Hematopoietic multipotent progenitor cell treated with erythropoietin and hydrocortisone succinate and interleukin-3 and kit ligand, for 17 days (in vitro differentiated cells): Measurements from ENCODE around the gene KIF5A.
"Not testable (repeated sequence)": the region's sequence is repeated elsewhere in the genome, so short reads cannot be mapped to it uniquely, and the experiment has no call there.

Source experiments
- DNase-seq: peaks from one replicate; pipeline ENCODE4 v3.0.0-alpha.2; 2015; ENCODE audit warnings: low spot score

KIF5A gene

DNA sequence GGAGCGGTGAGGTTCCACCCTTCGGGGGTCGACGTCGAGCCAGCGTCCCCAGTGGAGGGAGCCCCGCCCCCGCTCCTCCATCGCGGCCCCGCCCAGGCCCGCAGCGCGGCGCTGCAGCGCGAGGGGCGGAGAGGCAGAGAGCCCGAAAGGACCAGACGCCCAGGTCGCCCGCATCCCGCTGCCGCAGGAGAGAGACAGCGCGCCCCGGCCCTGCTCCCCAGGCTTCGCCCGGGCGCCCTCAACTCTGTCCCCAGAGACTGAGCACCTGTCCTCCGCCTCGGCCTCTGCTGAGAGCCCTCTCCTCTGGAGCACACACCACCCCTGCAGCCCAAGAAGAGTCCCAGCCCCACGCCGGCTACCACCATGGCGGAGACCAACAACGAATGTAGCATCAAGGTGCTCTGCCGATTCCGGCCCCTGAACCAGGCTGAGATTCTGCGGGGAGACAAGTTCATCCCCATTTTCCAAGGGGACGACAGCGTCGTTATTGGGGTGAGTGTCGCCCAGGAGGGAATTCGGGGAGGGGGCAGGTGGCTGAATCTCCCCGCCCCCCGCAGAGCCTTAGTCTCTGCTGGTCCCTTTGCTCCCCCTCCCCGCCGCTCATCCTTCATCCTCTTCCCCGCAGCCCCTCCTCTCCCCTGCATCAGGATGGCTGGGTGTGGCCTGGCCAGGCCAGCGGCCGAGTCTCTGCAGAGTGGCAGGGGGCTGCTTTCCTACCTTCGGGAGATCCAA, at the start of gene KIF5A:
KIF5A (plus strand) TSS at position 136 of the 732 bp plus-strand sequence; CDS start at position 364, 228 bp downstream.
- DNase-seq, result peak; percentile 75

DNA sequence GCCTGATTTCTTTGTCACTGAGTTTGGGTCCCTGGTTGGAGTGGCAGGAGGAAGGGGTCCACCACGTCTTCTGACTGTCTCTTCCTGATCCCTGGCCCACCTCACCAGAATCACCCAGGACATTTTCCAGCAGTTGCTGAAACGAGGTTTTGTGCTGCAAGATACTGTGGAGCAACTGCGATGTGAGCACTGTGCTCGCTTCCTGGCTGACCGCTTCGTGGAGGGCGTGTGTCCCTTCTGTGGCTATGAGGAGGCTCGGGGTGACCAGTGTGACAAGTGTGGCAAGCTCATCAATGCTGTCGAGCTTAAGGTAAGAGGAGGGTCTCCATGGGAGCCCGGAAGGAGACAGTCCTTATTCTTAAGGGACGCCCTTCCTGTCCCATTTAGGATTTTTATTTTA, 49.6 kb upstream of the KIF5A start:
- DNase-seq, result no peak

DNA sequence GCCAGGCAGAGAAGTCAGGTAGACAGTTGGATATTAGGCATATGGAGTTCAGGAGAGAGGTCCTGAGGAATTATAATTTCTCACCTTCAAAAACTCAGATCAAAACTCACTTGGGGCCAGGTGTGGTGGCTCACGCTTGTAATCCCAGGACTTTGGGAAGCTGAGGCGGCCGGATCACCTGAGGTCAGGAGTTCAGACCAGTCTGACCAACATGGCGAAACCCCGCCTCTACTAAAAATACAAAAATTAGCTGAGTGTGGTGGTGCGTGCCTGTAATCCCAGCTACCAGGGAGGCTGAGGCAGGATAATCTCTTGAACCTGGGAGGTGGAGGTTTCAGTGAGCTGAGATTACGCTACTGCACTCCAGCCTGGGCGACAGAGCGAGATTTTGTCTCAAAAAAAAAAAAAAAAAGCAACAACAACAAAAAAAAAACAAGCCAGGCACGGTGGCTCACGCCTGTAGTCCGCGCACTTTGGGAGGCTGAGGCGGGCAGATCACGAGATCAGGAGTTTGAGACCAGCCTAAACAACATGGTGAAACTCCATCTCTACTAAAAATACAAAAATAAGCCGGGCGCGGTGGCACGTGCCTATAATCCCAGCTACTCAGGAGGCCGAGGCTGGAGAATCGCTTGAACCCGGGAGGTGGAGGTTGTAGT, 47.4 kb upstream of the KIF5A start:
- not testable (repeated sequence) for DNase-seq

DNA sequence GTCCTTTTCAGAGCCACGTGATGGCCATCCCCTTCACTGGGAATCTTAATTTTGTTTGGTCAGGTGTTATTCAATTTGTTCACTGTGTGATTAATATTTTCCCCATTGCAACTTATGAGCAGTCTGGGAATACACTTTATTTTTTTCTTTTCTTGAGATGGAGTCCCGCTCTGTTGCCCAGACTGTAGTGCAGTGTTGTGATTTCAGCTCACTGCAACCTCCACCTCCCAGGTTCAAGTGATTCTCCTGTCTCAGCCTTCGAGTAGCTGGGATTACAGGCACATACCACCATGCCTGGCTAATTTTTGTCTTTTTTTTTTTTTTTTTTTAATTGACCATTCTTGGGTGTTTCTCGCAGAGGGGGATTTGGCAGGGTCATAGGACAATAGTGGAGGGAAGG, 43.3 kb upstream of the KIF5A start:
- not testable (repeated sequence) for DNase-seq

DNA sequence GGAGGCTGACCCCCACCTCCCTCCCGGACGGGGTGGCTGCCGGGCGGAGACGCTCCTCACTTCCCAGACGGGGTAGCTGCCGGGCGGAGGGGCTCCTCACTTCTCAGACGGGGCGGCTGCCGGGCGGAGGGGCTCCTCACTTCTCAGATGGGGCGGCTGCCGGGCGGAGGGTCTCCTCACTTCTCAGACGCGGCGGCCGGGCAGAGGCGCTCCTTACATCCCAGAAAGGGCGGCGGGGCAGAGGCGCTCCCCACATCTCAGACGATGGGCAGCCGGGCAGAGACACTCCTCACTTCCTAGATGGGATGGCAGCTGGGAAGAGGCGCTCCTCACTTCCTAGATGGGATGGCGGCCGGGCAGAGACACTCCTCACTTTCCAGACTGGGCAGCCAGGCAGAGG, 42.0 kb upstream of the KIF5A start:
- DNase-seq, result not testable (repeated sequence)

DNA sequence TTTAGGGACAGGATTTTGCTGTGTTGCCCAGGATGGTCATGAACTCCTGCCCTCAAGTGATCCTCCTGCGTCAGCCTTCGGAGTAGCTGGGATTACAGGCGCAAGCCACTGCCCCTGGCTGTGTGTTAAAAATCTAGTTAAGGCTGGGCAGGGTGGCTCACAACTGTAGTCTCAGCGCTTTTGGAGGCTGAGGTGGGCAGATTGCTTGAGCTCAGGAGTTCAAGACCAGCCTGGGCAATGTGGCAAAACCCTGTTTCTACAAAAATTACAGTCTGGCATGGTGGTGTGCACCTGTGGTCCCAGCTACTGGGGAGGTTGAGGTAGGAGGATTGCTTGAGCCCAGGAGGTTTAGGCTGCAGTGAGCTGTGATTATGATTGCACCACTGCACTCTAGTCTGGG, 38.7 kb upstream of the KIF5A start:
- DNase-seq, result no peak

DNA sequence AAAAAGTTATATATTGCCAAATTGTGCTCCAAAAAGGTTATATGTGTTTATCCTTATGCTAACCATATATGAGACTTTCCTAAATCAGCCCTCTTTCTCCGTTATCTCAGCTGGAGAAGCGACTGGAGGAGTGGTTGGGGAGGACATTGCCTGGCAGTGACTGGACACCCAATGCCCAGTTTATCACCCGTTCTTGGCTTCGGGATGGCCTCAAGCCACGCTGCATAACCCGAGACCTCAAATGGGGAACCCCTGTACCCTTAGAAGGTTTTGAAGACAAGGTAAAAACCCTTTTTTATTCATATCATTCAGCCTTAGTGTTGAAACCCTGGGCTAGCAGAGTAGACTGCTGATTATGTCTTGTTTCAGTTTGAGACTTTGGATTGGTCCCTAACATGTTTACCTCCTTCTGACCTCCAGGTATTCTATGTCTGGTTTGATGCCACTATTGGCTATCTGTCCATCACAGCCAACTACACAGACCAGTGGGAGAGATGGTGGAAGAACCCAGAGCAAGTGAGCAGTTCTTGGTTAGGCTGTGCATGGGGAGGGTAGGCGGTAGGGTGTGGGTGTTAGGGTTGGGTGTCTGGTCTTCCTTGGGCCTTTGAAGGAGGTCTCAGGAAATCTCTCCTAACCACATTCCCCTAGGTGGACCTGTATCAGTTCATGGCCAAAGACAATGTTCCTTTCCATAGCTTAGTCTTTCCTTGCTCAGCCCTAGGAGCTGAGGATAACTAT, 38.1 kb upstream of the KIF5A start:
- DNase-seq, result no peak

DNA sequence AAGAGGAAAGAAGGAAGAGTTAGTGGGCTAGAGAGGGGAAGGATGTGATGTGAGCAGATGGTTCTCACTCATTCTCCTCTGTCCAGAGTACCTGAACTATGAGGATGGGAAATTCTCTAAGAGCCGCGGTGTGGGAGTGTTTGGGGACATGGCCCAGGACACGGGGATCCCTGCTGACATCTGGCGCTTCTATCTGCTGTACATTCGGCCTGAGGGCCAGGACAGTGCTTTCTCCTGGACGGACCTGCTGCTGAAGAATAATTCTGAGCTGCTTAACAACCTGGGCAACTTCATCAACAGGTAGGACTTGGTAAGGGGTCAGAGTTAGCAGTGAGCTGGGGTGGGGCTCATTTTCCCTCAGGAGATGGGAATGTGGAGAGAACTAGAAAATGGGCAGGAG, 37.2 kb upstream of the KIF5A start:
- no peak for DNase-seq

DNA sequence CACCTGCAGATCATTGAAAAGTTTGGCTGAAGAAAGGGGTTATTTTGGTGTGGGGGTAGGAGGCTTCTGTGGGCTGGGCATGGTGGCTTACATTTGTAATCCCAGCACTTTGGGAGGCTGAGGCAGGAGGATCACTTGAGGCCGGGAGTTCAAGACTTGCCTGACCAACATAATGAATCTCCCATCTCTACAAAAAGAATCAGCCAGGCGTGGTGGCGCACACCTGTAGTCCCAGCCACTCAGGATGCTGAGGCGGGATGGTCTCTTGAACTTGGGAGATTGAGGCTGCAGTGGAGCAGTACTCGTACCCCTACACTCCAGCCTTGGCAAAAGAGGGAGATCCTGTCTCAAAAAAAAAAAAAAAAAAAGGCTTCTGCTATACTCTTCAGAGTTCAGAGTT, 36.6 kb upstream of the KIF5A start:
- DNase-seq, result no peak

DNA sequence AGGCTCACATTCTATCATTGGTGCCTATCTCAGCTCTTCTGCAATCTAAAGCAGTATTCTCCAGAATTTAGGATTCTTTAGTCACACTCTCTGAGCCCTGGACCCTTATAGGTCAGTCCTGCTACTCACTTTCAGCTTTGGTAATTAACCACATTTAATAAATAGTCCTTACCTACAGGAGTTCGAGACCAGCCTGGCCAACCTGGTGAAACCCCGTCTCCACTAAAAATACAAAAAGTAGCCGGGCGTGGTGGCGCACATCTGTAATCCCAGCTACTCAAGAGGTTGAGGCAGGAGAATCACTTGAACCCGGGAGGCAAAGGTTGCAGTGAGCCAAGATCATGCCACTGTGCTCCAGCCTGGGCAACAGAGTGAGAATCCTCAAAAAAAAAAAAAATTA, 36.2 kb upstream of the KIF5A start:
- not testable (repeated sequence) for DNase-seq

DNA sequence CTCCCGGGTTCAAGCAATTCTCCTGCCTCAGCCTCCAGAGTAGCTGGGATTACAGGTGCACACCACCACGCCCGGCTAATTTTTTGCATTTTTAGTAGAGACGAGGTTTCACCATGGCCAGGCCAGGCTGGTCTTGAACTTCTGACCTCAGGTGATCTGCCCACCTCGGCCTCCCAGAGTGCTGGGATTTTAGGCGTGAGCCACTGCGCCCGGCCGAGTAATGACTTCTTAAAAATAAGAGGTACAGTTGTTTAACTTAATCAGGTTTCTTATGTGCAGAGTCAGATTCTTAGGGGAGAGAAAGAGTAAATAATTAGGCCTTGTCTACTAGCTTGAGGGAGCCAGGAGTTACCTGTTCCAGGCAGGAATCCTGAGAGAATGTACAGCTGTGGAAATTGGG, 35.6 kb upstream of the KIF5A start:
- not testable (repeated sequence) for DNase-seq

DNA sequence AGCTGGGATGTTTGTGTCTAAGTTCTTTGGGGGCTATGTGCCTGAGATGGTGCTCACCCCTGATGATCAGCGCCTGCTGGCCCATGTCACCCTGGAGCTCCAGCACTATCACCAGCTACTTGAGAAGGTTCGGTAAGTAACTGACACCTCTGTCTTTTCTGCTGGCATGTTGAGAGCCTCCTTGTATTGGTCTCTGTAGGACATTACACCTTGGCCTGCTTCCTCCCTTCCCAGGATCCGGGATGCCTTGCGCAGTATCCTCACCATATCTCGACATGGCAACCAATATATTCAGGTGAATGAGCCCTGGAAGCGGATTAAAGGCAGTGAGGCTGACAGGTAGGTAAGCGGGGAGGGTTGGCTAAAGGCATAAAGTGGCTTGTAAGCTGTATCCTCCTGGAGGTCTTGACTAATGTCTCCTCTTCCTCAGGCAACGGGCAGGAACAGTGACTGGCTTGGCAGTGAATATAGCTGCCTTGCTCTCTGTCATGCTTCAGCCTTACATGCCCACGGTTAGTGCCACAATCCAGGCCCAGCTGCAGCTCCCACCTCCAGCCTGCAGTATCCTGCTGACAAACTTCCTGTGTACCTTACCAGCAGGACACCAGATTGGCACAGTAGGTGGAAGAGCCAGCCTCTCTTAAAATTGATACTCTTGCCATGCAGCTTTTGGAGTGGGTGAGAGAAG, 35.0 kb upstream of the KIF5A start:
- DNase-seq, result no peak

DNA sequence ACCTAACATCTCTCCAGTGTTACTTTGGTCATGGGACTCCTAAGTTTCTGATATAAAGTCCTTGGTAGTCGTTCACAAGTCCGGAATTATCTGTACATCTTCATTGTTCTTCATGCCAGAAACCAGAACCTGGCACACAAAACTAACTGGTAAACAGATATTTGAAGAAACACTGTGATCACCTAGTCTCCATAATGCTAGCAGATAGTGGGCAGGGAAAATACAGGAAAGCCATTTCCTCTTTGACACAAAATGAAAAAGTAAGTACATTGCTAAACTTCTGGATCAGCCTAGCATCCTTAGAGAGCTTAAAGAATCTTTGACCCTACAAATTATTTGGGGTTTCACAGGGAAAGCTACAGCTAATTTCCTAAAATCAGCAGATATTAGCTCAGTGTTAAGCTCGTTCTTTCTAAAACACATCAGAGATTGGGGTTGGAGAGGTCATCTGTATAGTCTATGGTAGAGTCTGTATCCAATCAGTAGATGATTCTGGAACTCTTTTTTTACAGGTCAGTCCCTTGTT, 34.4 kb upstream of the KIF5A start:
- DNase-seq, result no peak

DNA sequence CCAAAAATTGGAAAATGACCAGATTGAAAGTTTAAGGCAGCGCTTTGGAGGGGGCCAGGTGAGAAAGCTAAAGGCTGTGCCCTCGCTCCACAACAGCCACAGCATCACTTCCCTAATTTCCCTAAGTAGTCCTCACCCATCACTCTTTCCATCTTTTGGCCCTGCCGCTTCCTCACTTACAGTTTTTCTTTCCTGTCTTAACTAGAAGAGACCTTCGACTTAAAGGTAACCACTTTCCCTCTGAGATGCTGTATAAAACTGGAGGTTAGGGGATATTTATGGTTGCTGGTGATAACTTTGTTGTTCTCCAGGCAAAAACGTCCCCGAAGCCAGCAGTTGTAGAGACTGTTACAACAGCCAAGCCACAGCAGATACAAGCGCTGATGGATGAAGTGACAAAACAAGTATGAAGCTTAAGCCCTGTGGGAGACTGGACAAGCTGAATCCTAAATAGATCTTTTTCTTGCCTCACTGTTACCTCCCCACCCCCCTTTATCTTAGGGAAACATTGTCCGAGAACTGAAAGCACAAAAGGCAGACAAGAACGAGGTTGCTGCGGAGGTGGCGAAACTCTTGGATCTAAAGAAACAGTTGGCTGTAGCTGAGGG, 33.8 kb upstream of the KIF5A start:
- peak; percentile 31 for DNase-seq

DNA sequence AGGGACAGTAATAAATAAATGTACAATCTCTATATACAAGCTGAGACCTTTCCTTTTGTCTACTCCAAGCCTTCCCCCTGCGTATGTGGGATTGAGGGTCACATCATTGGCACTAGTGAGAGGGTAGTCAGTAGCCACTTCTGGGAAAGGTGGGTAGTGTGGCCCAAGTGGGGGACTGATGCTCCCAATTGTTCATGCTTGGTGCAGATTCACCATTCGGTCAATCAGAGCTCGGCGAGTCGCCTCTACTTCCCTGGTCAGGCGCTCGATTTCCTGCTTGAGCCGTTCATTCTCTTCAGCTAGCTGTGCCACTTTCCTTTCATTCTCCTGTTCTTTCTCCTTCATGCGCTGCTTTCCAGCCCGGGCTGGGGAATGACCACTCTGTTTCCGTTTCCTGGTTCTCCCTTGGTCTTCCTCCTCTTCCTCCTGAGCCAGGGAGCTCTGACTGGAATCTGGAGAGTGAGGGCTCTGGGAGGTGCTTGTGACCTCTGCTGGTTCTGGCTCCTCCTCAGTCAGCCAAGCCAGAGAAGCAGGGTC, 33.2 kb upstream of the KIF5A start:
- DNase-seq, result no peak

DNA sequence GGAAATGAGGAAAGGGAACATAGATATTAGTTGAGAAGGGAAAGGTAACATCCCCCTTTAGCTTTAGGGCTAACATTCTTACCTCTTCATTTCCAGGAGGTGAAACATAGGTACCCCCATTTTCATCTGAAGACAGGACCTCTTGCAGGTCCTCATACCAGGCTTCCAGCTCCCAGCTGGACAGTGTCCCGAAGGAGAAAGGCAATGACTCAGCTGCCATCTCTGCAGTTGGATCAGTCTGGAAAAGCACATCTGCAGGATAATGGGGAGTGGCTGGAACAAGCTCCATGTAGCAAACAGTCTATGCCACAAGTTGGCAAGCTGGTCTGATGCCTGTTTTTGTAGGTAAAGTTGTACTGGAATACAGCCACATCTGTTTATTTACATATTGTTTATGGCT, 32.7 kb upstream of the KIF5A start:
- DNase-seq, result peak; percentile 49

DNA sequence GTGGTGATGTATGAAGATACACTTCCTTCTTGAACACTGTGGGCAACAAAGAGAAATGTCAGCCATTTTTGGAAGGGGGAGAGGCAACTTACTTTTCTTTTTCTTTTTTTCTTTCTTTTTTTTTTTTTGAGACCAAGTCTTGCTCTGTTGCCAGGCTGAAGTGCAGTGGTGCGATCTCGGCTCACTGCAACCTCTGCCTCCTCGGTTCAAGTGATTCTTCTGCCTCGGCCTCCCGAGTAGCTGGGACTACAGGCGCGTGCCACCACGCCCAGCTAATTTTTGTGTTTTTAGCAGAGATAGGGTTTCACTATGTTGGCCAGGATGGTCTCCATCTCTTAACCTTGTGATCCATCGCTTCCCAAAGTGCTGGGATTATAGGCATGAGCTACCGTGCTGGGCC, 32.1 kb upstream of the KIF5A start:
- not testable (repeated sequence) for DNase-seq

DNA sequence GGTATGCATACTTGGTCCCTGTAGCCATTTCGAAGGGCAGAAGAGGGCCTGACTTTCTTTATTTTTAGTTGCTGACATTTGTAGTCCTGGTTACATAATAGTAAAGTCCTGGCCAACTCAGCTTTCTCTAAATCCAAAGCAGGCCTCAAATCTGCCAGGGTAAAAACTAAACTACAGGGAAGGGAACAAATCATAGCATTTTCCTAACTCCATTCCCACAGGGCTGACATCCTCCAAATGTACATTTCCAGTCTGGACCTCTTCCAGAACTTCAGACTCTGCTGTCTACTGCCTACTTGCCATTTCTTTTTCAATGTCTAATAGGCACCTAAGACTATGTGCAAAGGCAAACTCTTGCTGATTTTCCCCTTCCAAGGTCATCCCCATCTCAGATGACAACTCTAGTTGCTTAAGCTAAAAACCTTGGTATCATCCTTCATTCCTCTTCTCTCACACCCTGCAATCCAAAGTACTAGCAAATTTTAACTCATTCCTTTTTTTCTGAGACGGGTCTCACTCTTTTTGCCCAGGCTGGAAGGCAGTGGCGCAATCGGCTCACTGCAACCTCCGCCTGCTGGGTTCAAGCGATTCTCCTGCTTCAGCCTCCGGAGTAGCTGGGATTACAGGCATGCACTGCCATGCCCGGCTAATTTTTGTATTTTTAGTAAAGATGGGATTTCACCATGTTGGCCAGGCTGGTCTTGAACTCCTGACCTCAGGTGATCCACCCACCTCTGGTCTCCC, 31.5 kb upstream of the KIF5A start:
- peak; percentile 39 for DNase-seq

DNA sequence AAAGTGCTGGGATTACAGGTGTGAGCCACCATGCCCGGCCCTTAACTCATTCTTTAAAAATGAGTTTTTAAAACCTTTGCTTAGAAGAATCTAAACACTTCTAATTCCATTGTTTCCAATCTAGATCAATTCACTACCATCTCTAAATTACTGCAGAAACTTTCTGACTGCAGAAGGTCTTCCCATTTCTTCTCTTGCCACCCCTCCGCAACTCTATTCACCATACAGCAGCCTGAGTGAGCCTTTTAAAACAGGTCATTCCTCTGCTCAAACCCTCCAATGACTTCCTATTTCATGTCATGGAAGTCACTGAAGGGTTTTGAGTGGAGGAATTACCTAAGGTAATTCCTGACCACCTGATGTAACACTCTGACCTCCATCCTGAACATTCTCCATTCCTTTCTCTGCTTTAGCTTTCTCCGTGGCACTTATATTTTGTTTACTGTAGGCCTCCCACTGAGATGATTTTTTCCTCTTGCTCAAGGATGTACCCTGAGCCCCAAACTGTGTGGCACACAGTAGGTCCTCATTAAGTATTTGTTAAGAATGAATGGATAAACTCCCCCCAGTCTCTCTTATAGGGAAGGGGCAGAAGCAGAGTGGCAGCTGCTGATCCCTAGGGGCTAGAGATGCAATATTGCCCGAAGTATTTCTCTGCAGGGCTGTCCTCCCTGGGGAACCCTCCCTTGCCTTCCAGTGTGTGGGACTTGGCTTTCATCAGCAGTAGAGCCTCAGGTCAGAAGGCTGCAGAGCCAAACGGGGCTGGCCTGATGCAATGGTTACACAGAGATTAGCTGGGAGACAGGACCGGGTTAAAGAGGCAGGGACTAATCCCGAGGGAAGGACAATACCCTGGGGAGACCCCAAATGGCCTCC, 30.7 kb upstream of the KIF5A start:
- peak; percentile 44 for DNase-seq

DNA sequence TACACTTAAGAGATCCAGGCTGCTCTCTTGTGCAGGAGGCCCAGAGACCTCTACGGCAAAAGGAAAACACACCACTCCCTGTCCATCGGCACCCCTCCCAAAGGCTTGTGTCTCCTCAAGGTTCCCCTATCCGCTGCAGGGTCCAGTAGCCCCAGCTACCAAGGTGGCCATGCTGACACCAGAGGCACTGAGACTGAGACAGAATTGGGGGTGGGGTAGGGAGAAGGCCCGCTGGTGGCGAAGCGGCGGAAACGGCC, 30.1 kb upstream of the KIF5A start:
- no peak for DNase-seq
